Lung (tissue), 12 donors: ENCODE measurements around the gene LAT. TPM values are rescaled to one million over a fixed set of nuclear protein-coding genes. Genes with fewer than 3 reads are reported as not detected.

Source experiments
- ATAC-seq: fragments of 200-7000 bp; cut with Tn5 transposase; one replicate; pipeline ENCODE4 v1.9.1; 2020; ENCODE audit warnings: moderate number of reproducible peaks; ENCODE audit not compliant: insufficient read depth, low FRiP score
- DNase-seq, 3 donors: peaks; one replicate each; pipeline ENCODE4 v3.0.0-alpha.2; 2013 to 2017
- H3K27ac ChIP-seq, 2 donors: one replicate each; pipeline ENCODE4 v1.5.1; 2013; ENCODE audit warnings: mild to moderate bottlenecking in 2 of 2, moderate library complexity in 2 of 2, control low read depth in 1 of 2, inconsistent platforms in 1 of 2, low read depth in 1 of 2, low read length in 1 of 2
- H3K27me3 ChIP-seq, 3 donors: one replicate each; pipeline ENCODE4 v1.5.1; 2013; ENCODE audit warnings: low read length in 2 of 3; ENCODE audit not compliant: control insufficient read depth in 3 of 3, insufficient read depth in 3 of 3
- H3K36me3 ChIP-seq, 4 donors: one replicate each; pipeline ENCODE4 v1.5.1; 2013; ENCODE audit warnings: low read length in 4 of 4, mild to moderate bottlenecking in 1 of 4, moderate library complexity in 1 of 4; ENCODE audit not compliant: control insufficient read depth in 4 of 4, insufficient read depth in 4 of 4
- H3K4me1 ChIP-seq, 5 donors: one replicate each; pipeline ENCODE4 v1.5.1; 2013; ENCODE audit warnings: low read length in 5 of 5, mild to moderate bottlenecking in 2 of 5, moderate library complexity in 1 of 5; ENCODE audit not compliant: control insufficient read depth in 5 of 5, insufficient read depth in 5 of 5
- H3K4me3 ChIP-seq: one replicate; pipeline ENCODE4 v1.5.1; 2013; ENCODE audit warnings: mild to moderate bottlenecking, control low read depth, moderate library complexity
- H3K9ac ChIP-seq, 2 donors: one replicate each; pipeline ENCODE4 v1.5.1; 2013; ENCODE audit warnings: low read length in 2 of 2, control low read depth in 1 of 2; ENCODE audit not compliant: insufficient read depth in 1 of 2
- H3K9me3 ChIP-seq, 4 donors: one replicate each; pipeline ENCODE4 v1.5.1; 2013; ENCODE audit warnings: low read length in 3 of 4, mild to moderate bottlenecking in 1 of 4, moderate library complexity in 1 of 4; ENCODE audit not compliant: control insufficient read depth in 4 of 4, insufficient read depth in 3 of 4
- CTCF ChIP-seq: IDR thresholded peaks from 2 replicates; pipeline ENCODE4 v1.5.1; 2012; ENCODE audit warnings: mild to moderate bottlenecking; ENCODE audit errors: control extremely low read depth, extremely low read depth
- WGBS, 2 donors: extraction: QIAGEN DNeasy Blood & Tissue Kit; methylation state at CpG; one replicate each; pipeline ENCODE4 v1.1.7; 2013; 5-methylcytosine and 5-hydroxymethylcytosine counted together
- polyA plus RNA-seq, 2 donors: library from polyadenylated mRNA; stranded (reverse); fragments of 200-250 nt; gene quantifications; one replicate each; pipeline ENCODE4 v1.2.1, GENCODE V29; 2013
- total RNA-seq, 2 donors: library from RNA; depleted of rRNA in 1 of 2; stranded (reverse); fragments of >200 nt in 1 of 2; gene quantifications; one replicate each; pipeline ENCODE4 v1.2.1, GENCODE V29; 2014 to 2021
- donor health status: control.
- donor health status: control.
- donor health status: Bipolar disorder and iron deficiency.
- donor health status: healthy.
- donor health status: DM: yes; HTN: yes; CAD: no.

Gene LAT
- total and polyA plus RNA-seq, 4 donors, result 2.9 to 16.6 (median 13.4) TPM

DNA sequence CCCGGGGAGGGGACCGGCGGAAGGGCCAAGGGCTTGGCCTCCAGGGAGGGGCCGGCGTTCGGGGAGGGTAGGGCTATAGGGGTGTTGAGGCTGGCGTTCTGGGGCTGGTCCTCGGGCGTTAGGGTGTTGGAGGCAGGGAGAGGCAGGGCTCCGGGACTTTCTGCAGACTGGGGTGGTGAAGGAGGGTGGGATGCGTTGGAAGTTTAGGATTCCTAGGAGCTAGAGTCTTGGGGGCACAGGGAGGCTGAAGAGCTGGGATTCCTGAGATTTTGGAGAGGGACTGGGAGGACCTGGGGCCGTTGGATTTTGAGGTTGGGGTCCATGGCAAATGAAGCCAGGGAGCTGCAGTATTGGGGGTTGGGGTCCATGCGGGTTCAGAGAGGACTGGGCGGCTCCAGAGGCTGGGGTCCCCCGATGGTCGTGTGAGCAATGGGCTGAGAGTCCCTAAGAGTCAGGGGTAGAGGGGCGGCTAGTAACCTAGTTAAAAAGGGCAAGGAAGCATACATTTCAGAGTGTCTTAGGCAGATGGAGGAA, 33.4 kb upstream of the LAT start:
- Histone ChIP-seq H3K27ac (peak overlapping the region; percentile 74 to 80), H3K4me3 (peak overlapping the region; percentile 86), H3K36me3 (peaks cover 11 to 21% (median 19%) of the 10 kb centered on the region in 4 donors), H3K27me3 (no peaks in the 10 kb centered on the region), H3K9ac (peak overlapping the region in 1 of 2 donors; percentile 17), H3K9me3 (no peaks in the 10 kb centered on the region), H3K4me1 (peaks cover 0 to 11% (median 0%) of the 10 kb centered on the region in 5 donors)
- DNase-seq (no peak), ATAC-seq (no peak)
- 3 to 4% methylated on average over 17 of the region's 17 CpGs for WGBS, 2 donors
- TF ChIP-seq CTCF, result no peak

DNA sequence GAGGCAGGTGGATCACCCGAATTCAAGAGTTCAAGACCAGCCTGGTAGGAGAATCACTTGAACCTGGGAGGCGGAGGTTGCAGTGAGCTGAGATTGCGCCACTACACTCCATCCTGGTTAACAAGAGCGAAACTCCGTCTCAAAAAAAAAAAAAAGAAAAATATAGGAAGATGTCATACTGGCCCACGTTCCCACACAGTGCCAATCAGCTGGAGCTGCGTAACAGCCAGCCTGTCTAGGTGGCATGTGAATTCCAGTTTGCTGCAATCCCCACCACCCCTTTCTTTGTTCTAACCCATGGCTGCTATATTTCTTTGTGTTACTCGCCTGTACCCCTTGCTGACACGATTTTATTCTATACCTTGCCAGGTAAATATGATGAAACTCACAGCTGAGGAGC, 26.6 kb upstream of the LAT start:
- Histone ChIP-seq H3K27ac (no peak overlapping the region), H3K9me3 (no peaks in the 10 kb centered on the region), H3K36me3 (peaks cover 14 to 51% (median 38%) of the 10 kb centered on the region in 4 donors), H3K27me3 (no peaks in the 10 kb centered on the region), H3K4me3 (no peak overlapping the region), H3K9ac (no peak overlapping the region), H3K4me1 (peaks cover 0 to 2% (median 0%) of the 10 kb centered on the region in 5 donors)
- DNase-seq (no peak), ATAC-seq (no peak)
- no peak for TF ChIP-seq CTCF
- 76 to 93% methylated on average over 9 of the region's 9 CpGs for WGBS, 2 donors

DNA sequence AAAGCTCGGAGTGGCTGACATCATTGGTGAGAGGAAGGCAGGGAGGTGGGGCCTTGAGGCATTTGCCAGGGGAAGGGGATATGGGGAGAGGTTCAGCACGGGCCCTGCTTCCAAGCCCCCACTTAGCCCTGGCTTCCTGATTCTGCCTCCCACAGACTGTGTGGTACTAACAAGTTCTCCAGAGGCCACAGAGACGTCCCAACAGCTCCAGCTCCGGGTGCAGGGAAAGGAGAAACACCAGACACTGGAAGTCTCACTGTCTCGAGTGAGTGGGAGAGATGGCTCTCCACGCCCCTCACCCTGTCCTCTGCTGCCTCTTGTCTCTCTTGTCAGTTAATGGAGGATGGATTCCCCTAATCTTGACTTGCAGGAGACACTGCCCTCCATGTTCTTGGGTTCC, 26.0 kb upstream of the LAT start:
- no peaks in the 10 kb centered on the region for H3K4me1 ChIP-seq
- H3K36me3 ChIP-seq, result peaks cover 15 to 52% (median 34%) of the 10 kb centered on the region in 4 donors
- H3K27ac ChIP-seq, result no peak overlapping the region
- no peak overlapping the region for H3K4me3 ChIP-seq
- WGBS, 2 donors, result 92 to 95% methylated on average over 6 of the region's 6 CpGs
- H3K9me3 ChIP-seq, result no peaks in the 10 kb centered on the region
- no peak overlapping the region for H3K9ac ChIP-seq
- H3K27me3 ChIP-seq, result no peaks in the 10 kb centered on the region
- DNase-seq (no peak), ATAC-seq (no peak)
- no peak for TF ChIP-seq CTCF

DNA sequence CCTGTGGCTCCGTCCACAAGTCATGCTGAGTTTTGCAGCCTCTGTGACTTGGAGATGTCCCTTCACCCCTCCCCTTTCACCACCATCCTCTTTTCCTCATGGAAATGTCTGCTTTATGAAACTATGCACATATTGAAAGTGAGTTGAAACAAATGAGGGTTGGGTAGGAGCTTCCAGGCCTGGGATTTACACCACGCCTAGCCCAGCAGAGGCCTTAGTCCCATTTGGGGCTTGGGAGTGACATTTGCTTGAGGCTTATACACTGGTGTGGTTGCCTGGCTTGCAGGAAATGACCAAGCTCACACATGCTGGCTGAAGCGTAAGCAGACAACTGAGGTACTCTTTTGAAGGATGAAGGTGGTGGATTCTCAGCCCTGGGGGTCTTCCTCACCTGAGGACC, 20.8 kb upstream of the LAT start:
- no peak overlapping the region for H3K9ac ChIP-seq
- H3K4me1 ChIP-seq, result no peaks in the 10 kb centered on the region
- no peak overlapping the region for H3K4me3 ChIP-seq
- H3K27ac ChIP-seq, result no peak overlapping the region
- TF ChIP-seq CTCF, result no peak
- H3K9me3 ChIP-seq, result peaks cover 0 to 2% (median 0%) of the 10 kb centered on the region in 4 donors
- WGBS, 2 donors, result 82 to 95% methylated on average over 3 of the region's 3 CpGs
- DNase-seq (no peak), ATAC-seq (no peak)
- H3K36me3 ChIP-seq, result peaks cover 8 to 31% (median 22%) of the 10 kb centered on the region in 4 donors
- H3K27me3 ChIP-seq, result no peaks in the 10 kb centered on the region
